SK-N-MC (cell line): ENCODE data around the gene PKD2L1.

Experiments
- DNase-seq: peaks from one replicate; pipeline ENCODE4 v3.0.0-alpha.2; 2011; ENCODE audit warnings: low read depth, low spot score
- H3K27ac ChIP-seq: fragments of 200-600 bp; sonication (generic); 2 replicates; pipeline ENCODE4 v1.5.1; 2016; ENCODE audit warnings: mixed run types
- H3K36me3 ChIP-seq: fragments of 200-600 bp; sonication (generic); 2 replicates; pipeline ENCODE4 v1.6.1; 2017; ENCODE audit warnings: antibody characterized with exemption, low read length, mixed read lengths; ENCODE audit not compliant: insufficient read depth
- H3K4me3 ChIP-seq: fragments of 200-600 bp; sonication (generic); 2 replicates; pipeline ENCODE4 v1.5.1; 2016
- H3K9ac ChIP-seq: fragments of 200-600 bp; sonication (generic); 2 replicates; pipeline ENCODE4 v1.8.0; 2017; ENCODE audit warnings: mixed run types, mixed read lengths; ENCODE audit not compliant: insufficient read length
- H3K9me3 ChIP-seq: fragments of 200-600 bp; sonication (generic); 2 replicates; pipeline ENCODE4 v1.6.1; 2017; ENCODE audit warnings: low read depth, mild to moderate bottlenecking, antibody characterized with exemption, low read length, moderate library complexity, mixed read lengths
- EZH2 ChIP-seq: fragments of 200-600 bp; sonication (generic); IDR thresholded peaks from one replicate; pipeline ENCODE4 v1.6.1; 2017; ENCODE audit warnings: antibody characterized with exemption
- FOXP2 ChIP-seq: optimal IDR thresholded peaks from 2 replicates; pipeline ENCODE3; 2011; ENCODE audit warnings: mild to moderate bottlenecking, moderate library complexity; ENCODE audit not compliant: insufficient read depth; ENCODE audit errors: extremely low read length, control extremely low read depth
- POLR2AphosphoS5 ChIP-seq: IDR thresholded peaks from 2 replicates; pipeline ENCODE4 v1.6.1; 2012; ENCODE audit warnings: mild to moderate bottlenecking, low read depth, low read length, borderline replicate concordance

PKD2L1 gene

GRCh38 chr10:100341953-100342626 is 12.1 kb upstream of the PKD2L1 start:
- TF ChIP-seq FOXP2, result no peak
- no peak for TF ChIP-seq EZH2
- no peak for DNase-seq
- H3K36me3 ChIP-seq, result no peaks in the 10 kb centered on the region
- no peak overlapping the region for H3K9ac ChIP-seq
- H3K27ac ChIP-seq, result no peak overlapping the region
- H3K9me3 ChIP-seq, result no peaks in the 10 kb centered on the region
- H3K4me3 ChIP-seq, result no peak overlapping the region

GRCh38 chr10:100340948-100341847 is 11.2 kb upstream of the PKD2L1 start:
- H3K9ac ChIP-seq, result no peak overlapping the region
- no peak for TF ChIP-seq FOXP2
- no peak for TF ChIP-seq POLR2AphosphoS5
- TF ChIP-seq EZH2, result no peak
- no peak overlapping the region for H3K27ac ChIP-seq
- no peak overlapping the region for H3K4me3 ChIP-seq
- no peaks in the 10 kb centered on the region for H3K9me3 ChIP-seq
- DNase-seq, result no peak
- H3K36me3 ChIP-seq, result no peaks in the 10 kb centered on the region

- Histone ChIP-seq H3K36me3 (no peaks in the 10 kb centered on the region), H3K4me3 (no peak overlapping the region), H3K9me3 (no peaks in the 10 kb centered on the region), H3K27ac (no peak overlapping the region), H3K9ac (no peak overlapping the region)
- no peak for TF ChIP-seq EZH2
- TF ChIP-seq FOXP2, result no peak
- TF ChIP-seq POLR2AphosphoS5, result no peak
- DNase-seq, result no peak
Observed at GRCh38 chr10:100339236-100339635, 9.2 kb upstream of the PKD2L1 start.

- Histone ChIP-seq H3K27ac (no peak overlapping the region), H3K36me3 (no peaks in the 10 kb centered on the region), H3K9me3 (no peaks in the 10 kb centered on the region), H3K4me3 (no peak overlapping the region), H3K9ac (no peak overlapping the region)
- no peak for DNase-seq
- TF ChIP-seq POLR2AphosphoS5 (no peak), FOXP2 (no peak), EZH2 (no peak)
Observed at GRCh38 chr10:100338434-100339036, 8.5 kb upstream of the PKD2L1 start.

GRCh38 chr10:100334762-100335161 is 4.7 kb upstream of the PKD2L1 start:
- no peak overlapping the region for H3K9ac ChIP-seq
- no peaks in the 10 kb centered on the region for H3K36me3 ChIP-seq
- no peak for TF ChIP-seq FOXP2
- TF ChIP-seq POLR2AphosphoS5, result no peak
- TF ChIP-seq EZH2, result no peak
- DNase-seq, result no peak
- no peak overlapping the region for H3K27ac ChIP-seq
- no peak overlapping the region for H3K4me3 ChIP-seq
- no peaks in the 10 kb centered on the region for H3K9me3 ChIP-seq

GRCh38 chr10:100333661-100334440 is 3.8 kb upstream of the PKD2L1 start:
- Histone ChIP-seq H3K4me3 (no peak overlapping the region), H3K9me3 (no peaks in the 10 kb centered on the region), H3K9ac (no peak overlapping the region), H3K27ac (no peak overlapping the region), H3K36me3 (no peaks in the 10 kb centered on the region)
- no peak for DNase-seq
- no peak for TF ChIP-seq POLR2AphosphoS5
- no peak for TF ChIP-seq FOXP2
- no peak for TF ChIP-seq EZH2

GRCh38 chr10:100333106-100333505 is 3.1 kb upstream of the PKD2L1 start:
- no peak for DNase-seq
- no peak overlapping the region for H3K4me3 ChIP-seq

More at GRCh38 chr10:100333106-100333505, 3.1 kb upstream of the PKD2L1 start:
- Histone ChIP-seq H3K9ac (no peak overlapping the region), H3K36me3 (no peaks in the 10 kb centered on the region), H3K27ac (no peak overlapping the region), H3K9me3 (no peaks in the 10 kb centered on the region)
- TF ChIP-seq FOXP2 (no peak), EZH2 (no peak), POLR2AphosphoS5 (no peak)
